Measurements from ENCODE around the gene ARHGAP26. TPM values are rescaled to one million over a fixed set of nuclear protein-coding genes. Genes with fewer than 3 reads are reported as not detected.

Gene ARHGAP26
- total and polyA plus RNA-seq, 5 donors = 13.2 to 56.9 (median 47.0) TPM

DNA sequence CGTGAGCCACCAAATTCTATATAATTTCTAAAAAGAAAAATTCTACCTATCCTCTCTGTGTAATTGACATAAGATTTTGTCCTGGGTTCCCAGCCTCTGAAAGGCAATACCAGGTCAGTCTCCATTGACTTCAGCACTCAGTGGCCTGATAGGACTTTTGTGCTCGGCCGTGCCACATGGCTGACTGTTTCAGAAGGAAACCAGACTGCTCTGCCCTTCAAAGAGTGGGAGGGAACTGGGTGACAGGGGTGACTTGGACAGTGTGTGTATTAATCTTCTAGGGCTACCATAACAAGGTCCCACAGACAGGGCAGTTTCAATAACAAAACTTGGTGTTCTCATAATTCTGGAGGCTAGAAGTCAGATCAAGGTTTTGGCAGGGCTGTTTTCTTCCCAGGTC lies 43.0 kb downstream of the ARHGAP26 start:
- no peak for ATAC-seq
- WGBS = 87% methylated on average over 3 of the region's 3 CpGs

DNA sequence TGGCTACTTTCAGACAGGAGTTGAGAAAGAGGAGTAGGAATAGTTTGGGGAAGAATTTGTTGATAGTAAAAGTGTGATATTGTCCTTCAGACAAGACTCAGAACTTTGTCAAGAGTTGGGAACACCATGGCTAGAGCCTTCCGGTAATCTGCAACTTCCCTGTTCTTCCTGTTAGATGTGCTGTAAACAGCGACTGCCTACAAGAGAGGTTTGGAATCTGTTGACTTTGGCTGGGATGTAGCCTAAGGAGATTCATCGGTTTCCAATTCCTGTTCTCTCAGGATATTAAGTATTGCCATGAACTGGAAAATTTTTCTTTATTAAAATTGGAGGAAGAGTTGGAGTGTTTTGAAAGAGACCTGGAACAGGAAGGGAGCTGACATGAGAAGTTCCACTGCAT lies 43.9 kb downstream of the ARHGAP26 start:
- peak; percentile 66 to 69 for ATAC-seq

More for the DNA sequence above, 43.0 kb downstream of the ARHGAP26 start:
- Histone ChIP-seq H3K9me3 (ENCODE audit: control insufficient read depth, low read length) (no peaks in the 10 kb centered on the region), H3K4me1 (ENCODE audit: control insufficient read depth, insufficient read depth, low read length) (peaks cover 56% of the 10 kb centered on the region), H3K27me3 (ENCODE audit: control insufficient read depth, insufficient read depth) (no peaks in the 10 kb centered on the region), H3K27ac (ENCODE audit: low read length) (no peak overlapping the region), H3K4me3 (ENCODE audit: low read length) (no peak overlapping the region)
- intact Hi-C loops (cut with DNase I) = no loop called here
- DNase-seq = peak in 1 of 3 donors; percentile 48

DNA sequence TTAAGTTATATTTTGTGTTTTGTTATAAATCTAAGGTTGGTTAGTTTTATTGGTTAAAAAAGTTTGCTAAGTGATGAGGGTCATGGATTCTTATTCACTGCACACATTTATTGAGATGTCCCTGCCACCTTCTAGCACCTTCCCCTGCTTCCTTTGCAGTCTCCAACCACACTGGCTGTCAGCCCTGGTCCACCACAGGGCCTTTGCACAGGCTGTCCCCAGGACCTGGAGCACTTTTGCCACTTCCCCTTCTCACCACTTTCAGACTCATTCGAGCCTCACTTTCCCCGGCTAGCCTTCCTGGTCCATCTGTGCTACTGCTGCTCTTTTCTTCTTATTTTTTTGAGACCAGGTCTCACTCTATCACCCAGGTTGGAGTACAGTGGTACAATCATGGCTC lies 45.3 kb downstream of the ARHGAP26 start:
- peak in 1 of 3 donors; percentile 48 for DNase-seq
- H3K27me3 ChIP-seq (ENCODE audit: control insufficient read depth, insufficient read depth) = no peaks in the 10 kb centered on the region
- H3K9me3 ChIP-seq (ENCODE audit: control insufficient read depth, low read length) = no peaks in the 10 kb centered on the region
- peaks cover 49% of the 10 kb centered on the region for H3K4me1 ChIP-seq (ENCODE audit: control insufficient read depth, insufficient read depth, low read length)
- WGBS = 95% methylated on average over 2 of the region's 2 CpGs
- no peak overlapping the region for H3K4me3 ChIP-seq (ENCODE audit: low read length)
- ATAC-seq = no peak
- intact Hi-C loops (cut with DNase I) = no loop called here
- H3K27ac ChIP-seq (ENCODE audit: low read length) = no peak overlapping the region

More for the DNA sequence above, 43.9 kb downstream of the ARHGAP26 start:
- no peaks in the 10 kb centered on the region for H3K9me3 ChIP-seq (ENCODE audit: control insufficient read depth, low read length)
- no peak overlapping the region for H3K4me3 ChIP-seq (ENCODE audit: low read length)
- H3K4me1 ChIP-seq (ENCODE audit: control insufficient read depth, insufficient read depth, low read length) = peaks cover 57% of the 10 kb centered on the region
- H3K27ac ChIP-seq (ENCODE audit: low read length) = peak overlapping the region; percentile 84
- 24% methylated on average over 3 of the region's 3 CpGs for WGBS
- no peak for DNase-seq
- no peaks in the 10 kb centered on the region for H3K27me3 ChIP-seq (ENCODE audit: control insufficient read depth, insufficient read depth)
- intact Hi-C loops (cut with DNase I) = no loop called here

DNA sequence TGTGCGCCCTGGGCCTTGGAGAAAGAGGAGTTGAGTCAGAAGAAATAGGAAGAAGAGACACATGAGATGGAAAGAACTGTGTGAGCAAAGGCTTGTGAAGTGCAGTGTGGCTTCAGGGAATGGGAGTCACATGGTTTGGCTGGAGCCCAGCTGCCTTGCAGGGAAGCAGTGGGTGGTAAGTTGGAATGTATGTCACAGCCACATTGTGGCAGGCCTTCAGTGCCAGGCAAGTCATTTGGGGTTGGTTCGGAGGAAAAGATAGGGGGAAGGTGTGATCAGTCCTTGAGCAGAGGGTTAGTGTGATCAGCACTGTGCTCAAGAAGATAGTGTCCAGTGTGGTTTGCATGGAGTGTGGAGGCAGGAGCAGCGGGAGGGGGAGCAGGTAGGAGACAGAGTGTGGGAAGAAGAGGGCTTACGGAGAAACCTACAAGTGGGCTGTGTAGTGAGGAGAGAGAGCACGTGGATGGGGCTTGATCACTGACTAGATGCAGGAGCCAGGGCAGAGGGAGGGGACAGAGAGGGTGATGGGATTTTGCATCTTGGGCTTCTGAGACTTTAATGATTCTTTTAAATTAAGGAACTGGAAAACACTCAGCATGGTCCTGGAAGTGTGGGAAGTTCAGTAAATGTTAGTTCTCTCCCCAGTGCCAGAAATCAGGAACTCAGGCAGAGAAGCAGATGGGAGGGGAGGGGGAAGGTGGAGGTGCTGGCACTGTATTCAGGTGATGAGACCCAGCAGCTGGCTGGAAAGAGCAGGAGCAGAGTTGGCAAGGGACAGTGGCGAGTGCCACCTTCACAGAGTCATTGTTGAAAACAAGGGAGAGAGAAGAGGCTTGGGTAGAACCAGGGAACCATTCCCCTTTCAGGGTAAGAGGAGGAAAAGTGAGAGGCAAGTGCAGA lies 46.6 kb downstream of the ARHGAP26 start:
- Histone ChIP-seq H3K4me1 (ENCODE audit: control insufficient read depth, insufficient read depth, low read length) (peaks cover 39% of the 10 kb centered on the region), H3K27me3 (ENCODE audit: control insufficient read depth, insufficient read depth) (no peaks in the 10 kb centered on the region), H3K27ac (ENCODE audit: low read length) (peak overlapping the region; percentile 43), H3K9me3 (ENCODE audit: control insufficient read depth, low read length) (no peaks in the 10 kb centered on the region), H3K4me3 (ENCODE audit: low read length) (no peak overlapping the region)
- intact Hi-C loops (cut with DNase I) = no loop called here
- ATAC-seq (peak; percentile 9 to 30), DNase-seq (peak; percentile 65 to 85 (median 69))
- WGBS = 65% methylated on average over 6 of the region's 6 CpGs

DNA sequence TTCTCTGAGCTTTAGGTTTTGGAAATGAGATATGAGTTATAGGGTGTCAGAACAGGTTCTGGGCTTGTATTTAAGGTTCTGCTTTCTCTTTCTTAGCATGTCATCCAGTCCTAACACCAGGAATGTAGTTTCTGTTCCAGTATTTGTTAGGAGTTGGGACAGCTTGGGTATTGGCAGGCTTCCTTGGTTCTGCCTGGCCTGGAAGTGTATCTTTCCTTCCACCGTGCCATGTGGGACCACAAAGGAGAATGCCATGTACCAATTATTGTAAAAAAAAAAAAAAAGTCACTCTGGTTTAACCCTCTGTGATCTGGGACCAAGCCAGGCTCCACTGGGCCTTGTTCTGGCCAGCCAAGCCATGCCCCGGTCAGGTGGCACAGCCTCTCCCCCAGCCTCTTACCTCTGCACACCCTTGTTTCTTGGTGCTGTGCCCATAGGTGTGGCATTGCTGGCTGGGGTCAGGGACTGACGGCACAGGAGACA lies 47.8 kb downstream of the ARHGAP26 start:
- Histone ChIP-seq H3K9me3 (ENCODE audit: control insufficient read depth, low read length) (no peaks in the 10 kb centered on the region), H3K4me1 (ENCODE audit: control insufficient read depth, insufficient read depth, low read length) (peaks cover 38% of the 10 kb centered on the region), H3K27me3 (ENCODE audit: control insufficient read depth, insufficient read depth) (no peaks in the 10 kb centered on the region), H3K4me3 (ENCODE audit: low read length) (no peak overlapping the region), H3K27ac (ENCODE audit: low read length) (peak overlapping the region; percentile 51)
- intact Hi-C loops (cut with DNase I) = no loop called here
- DNase-seq (peak in 1 of 3 donors; percentile 65), ATAC-seq (peak; percentile 37 to 56)
- WGBS = 52% methylated on average over 3 of the region's 3 CpGs

DNA sequence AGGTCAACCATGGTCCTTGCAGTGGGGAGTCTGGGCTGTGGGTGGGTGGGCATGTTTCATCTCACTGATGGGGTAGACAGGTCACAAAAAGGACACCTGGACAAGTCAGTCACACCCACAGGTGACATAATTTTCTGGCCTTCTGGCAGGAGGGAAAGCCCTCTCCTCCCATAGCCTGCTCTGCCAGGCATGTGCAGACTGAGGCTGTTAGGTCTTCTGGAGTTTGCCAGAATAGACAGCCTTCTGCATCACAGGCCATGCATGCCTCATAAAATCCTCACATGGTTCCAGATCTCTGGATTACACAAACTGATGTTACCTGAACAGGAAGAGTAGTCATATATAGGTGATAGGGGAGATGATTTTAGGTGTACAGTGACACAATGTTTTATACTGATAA lies 49.1 kb downstream of the ARHGAP26 start:
- Histone ChIP-seq H3K27ac (ENCODE audit: low read length) (peak overlapping the region; percentile 36), H3K4me3 (ENCODE audit: low read length) (no peak overlapping the region), H3K27me3 (ENCODE audit: control insufficient read depth, insufficient read depth) (no peaks in the 10 kb centered on the region), H3K9me3 (ENCODE audit: control insufficient read depth, low read length) (no peaks in the 10 kb centered on the region), H3K4me1 (ENCODE audit: control insufficient read depth, insufficient read depth, low read length) (peaks cover 40% of the 10 kb centered on the region)
- ATAC-seq (no peak), DNase-seq (peak in 1 of 3 donors; percentile 23)
- intact Hi-C loops (cut with DNase I) = no loop called here

DNA sequence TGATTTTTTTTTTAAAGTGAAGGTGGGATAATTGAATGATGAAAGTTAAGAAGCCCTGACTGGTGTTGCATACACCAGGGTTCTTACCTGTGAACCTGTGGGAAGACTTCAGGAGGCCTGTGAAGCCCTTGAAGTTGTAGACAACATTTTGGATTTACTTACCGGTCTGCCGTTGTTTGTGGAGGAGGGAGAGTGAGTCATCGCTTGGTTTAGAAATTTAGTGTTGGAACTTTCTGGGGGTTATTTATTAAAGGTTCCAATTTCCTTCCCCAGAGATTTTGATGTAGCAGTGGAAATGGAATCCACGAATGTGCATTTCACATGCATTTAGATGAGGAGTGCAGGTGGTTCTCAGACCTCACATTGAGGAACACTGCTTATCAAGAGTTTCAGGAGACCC lies 49.6 kb downstream of the ARHGAP26 start:
- 42% methylated on average over 4 of the region's 4 CpGs for WGBS
- Histone ChIP-seq H3K4me3 (ENCODE audit: low read length) (no peak overlapping the region), H3K9me3 (ENCODE audit: control insufficient read depth, low read length) (no peaks in the 10 kb centered on the region), H3K27ac (ENCODE audit: low read length) (no peak overlapping the region), H3K4me1 (ENCODE audit: control insufficient read depth, insufficient read depth, low read length) (peaks cover 39% of the 10 kb centered on the region), H3K27me3 (ENCODE audit: control insufficient read depth, insufficient read depth) (no peaks in the 10 kb centered on the region)
- intact Hi-C loops (cut with DNase I) = no loop called here
- ATAC-seq = no peak
- DNase-seq = no peak

DNA sequence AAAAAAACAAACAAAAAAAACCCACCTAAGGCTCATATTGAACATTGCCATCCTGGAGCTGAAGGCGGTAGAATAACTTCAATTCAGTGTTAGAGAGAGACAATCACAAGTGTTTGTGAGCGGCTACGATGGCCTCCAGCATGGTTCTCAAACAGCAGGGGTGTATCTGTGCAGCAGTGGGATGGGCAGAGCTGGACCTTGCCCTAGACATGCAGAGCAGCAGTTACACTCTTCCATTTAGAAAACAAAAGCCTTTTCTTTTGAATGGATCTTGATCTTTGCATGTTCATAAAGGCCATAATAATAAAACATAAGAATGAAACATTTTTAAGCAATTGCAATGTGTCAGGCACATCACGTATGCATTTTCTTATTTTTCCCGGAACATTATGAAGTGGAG lies 50.3 kb downstream of the ARHGAP26 start:
- no peak for DNase-seq
- ATAC-seq = no peak
- H3K27me3 ChIP-seq (ENCODE audit: control insufficient read depth, insufficient read depth) = no peaks in the 10 kb centered on the region
- 94% methylated on average over 5 of the region's 5 CpGs for WGBS
- intact Hi-C loops (cut with DNase I) = no loop called here
- H3K4me1 ChIP-seq (ENCODE audit: control insufficient read depth, insufficient read depth, low read length) = peaks cover 40% of the 10 kb centered on the region
- no peak overlapping the region for H3K4me3 ChIP-seq (ENCODE audit: low read length)
- no peaks in the 10 kb centered on the region for H3K9me3 ChIP-seq (ENCODE audit: control insufficient read depth, low read length)
- H3K27ac ChIP-seq (ENCODE audit: low read length) = no peak overlapping the region

DNA sequence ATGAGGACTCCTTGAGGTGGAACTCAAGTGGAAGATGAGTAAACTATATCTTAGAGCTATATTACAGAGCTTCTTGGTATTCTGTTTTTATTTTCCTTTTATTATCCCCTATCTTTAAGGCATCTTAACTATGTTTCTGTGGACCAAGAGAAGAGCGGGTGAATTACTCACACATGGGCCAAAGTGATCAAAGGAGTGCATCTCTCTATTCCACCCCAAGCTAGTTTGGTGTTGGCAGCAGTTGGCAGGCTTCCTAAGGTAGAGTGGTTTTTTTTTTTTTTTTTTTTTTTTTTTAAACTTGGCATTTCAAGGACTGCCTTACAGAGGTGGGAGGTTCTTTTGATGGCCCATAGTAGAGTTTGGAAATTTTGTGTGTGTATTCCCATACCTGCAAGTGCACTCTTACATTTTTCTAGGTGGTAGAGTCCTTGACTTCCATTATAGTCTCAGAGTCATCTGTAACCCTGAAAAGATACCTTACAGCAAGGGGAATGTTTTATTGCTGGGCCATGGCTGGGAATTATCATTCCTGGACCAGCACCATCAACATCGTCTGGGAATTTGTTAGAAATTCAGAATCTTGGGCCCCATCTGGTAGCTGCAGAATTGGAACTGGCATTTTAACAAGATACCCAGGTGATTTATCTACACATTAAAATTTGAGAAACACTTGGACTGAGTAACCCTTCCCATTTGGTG lies 51.0 kb downstream of the ARHGAP26 start:
- no peak overlapping the region for H3K27ac ChIP-seq (ENCODE audit: low read length)
- 90% methylated on average over 2 of the region's 2 CpGs for WGBS
- H3K9me3 ChIP-seq (ENCODE audit: control insufficient read depth, low read length) = no peaks in the 10 kb centered on the region
- ATAC-seq (no peak), DNase-seq (no peak)
- no peaks in the 10 kb centered on the region for H3K27me3 ChIP-seq (ENCODE audit: control insufficient read depth, insufficient read depth)
- intact Hi-C loops (cut with DNase I) = no loop called here
- peaks cover 39% of the 10 kb centered on the region for H3K4me1 ChIP-seq (ENCODE audit: control insufficient read depth, insufficient read depth, low read length)
- H3K4me3 ChIP-seq (ENCODE audit: low read length) = no peak overlapping the region

DNA sequence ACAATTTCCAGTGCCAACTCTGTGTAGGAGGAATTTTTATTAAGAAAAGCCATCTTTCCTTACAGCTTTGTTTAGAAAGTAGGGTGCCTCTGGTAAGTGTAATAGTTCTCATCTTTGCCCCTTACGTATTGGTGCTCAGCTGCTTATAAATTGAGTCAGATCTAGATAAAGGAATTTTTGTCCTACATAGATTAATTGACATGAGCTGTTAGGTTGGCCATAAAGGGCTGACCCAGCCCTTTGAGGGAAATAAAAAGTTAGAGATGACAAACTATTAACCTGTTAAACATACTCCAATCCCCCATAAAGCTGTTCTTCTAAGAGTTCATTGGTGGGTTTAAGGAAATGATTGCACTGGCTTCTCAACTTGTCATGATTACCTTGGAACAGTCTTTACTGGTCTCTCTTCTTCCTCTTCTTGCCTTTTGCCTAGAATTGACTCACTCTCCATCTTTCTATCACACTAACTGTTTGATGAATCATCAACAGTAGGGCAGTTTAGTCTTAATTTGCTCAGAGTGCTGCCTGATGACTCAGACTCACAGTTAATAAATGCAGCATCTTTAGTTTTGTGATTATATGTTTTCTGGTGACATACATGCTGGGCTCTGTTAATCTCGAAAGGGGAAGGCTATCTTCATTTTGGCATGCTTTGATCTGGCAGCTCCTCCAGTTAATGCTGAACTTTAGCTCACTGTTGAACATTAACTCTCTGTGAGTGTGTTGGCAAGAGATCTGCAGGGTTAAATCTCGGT lies 51.7 kb downstream of the ARHGAP26 start:
- Histone ChIP-seq H3K4me3 (ENCODE audit: low read length) (no peak overlapping the region), H3K27ac (ENCODE audit: low read length) (no peak overlapping the region), H3K9me3 (ENCODE audit: control insufficient read depth, low read length) (no peaks in the 10 kb centered on the region), H3K27me3 (ENCODE audit: control insufficient read depth, insufficient read depth) (no peaks in the 10 kb centered on the region), H3K4me1 (ENCODE audit: control insufficient read depth, insufficient read depth, low read length) (peaks cover 38% of the 10 kb centered on the region)
- DNase-seq = no peak
- WGBS = 56% methylated on average over 3 of the region's 3 CpGs
- ATAC-seq = peak; percentile 6 to 41
- intact Hi-C loops (cut with DNase I) = no loop called here
